Mesodermal cell (in vitro differentiated cells): Measurements from ENCODE around the gene MYOM1.

Source experiments
- H3K27ac ChIP-seq: 2 replicates; pipeline ENCODE4 v1.7.0; 2013; ENCODE audit warnings: mild to moderate bottlenecking, low read depth, low read length, moderate library complexity; ENCODE audit not compliant: severe bottlenecking
- H3K36me3 ChIP-seq: 2 replicates; pipeline ENCODE4 v1.7.1; 2013; ENCODE audit warnings: mild to moderate bottlenecking, low read length, moderate library complexity; ENCODE audit not compliant: control insufficient read depth, insufficient read depth
- H3K4me1 ChIP-seq: one replicate; pipeline ENCODE4 v1.7.1; 2013; ENCODE audit warnings: mild to moderate bottlenecking, low read length; ENCODE audit not compliant: insufficient read depth, control insufficient read depth, poor library complexity, severe bottlenecking
- H3K4me3 ChIP-seq: 2 replicates; pipeline ENCODE4 v1.7.0; 2013; ENCODE audit warnings: low read length, control low read depth, mild to moderate bottlenecking; ENCODE audit not compliant: insufficient read depth, poor library complexity, severe bottlenecking; ENCODE audit errors: extremely low read depth
- H3K9me3 ChIP-seq: 2 replicates; pipeline ENCODE4 v1.7.1; 2013; ENCODE audit warnings: mild to moderate bottlenecking, low read length, moderate library complexity; ENCODE audit not compliant: control insufficient read depth
- WGBS, 2 experiments: methylation state at CpG; one replicate each; pipeline ENCODE4 v1.1.5; 2013; ENCODE audit warnings: missing lambda C conversion rate in 2 of 2; ENCODE audit not compliant: insufficient coverage in 2 of 2; 5-methylcytosine and 5-hydroxymethylcytosine counted together

MYOM1 gene

GRCh38 chr18:3148930-3149535 lies 70.7 kb downstream of the MYOM1 start:
- Histone ChIP-seq H3K36me3 (no peaks in the 10 kb centered on the region), H3K4me1 (no peaks in the 10 kb centered on the region), H3K4me3 (no peak overlapping the region), H3K27ac (no peak overlapping the region), H3K9me3 (no peaks in the 10 kb centered on the region)
- WGBS, 2 experiments, result 67 to 74% methylated on average over 2 to 3 of the region's 4 CpGs

DNA sequence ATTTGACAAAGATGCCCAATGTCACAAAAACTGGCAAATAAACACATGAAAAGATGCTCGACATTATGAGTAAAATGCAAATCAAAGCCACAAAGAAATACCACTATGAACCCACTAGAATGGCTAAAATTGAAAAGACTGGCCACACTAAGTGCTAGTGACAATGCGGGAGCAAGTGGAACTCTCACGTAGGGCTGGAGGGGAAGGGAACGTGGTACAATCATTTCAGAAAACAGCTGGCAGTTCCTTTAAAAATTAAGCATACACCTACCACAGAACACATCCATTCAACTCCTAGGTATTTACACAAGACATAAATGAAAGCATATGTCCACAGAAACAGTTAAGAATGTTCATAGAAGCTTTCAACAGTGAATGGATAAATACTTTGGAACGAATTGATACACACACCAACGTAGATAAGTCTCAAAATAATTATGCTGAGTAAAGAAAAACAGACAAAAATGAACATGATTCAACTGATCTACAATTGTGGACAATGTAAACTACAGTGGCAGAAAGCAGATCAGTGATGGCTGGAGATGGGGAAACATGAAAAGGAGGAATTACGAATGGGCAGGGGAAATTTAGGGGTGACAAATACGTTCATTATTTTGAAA lies 71.7 kb downstream of the MYOM1 start:
- WGBS, 2 experiments, result 93 to 96% methylated on average over 3 to 4 of the region's 8 CpGs

DNA sequence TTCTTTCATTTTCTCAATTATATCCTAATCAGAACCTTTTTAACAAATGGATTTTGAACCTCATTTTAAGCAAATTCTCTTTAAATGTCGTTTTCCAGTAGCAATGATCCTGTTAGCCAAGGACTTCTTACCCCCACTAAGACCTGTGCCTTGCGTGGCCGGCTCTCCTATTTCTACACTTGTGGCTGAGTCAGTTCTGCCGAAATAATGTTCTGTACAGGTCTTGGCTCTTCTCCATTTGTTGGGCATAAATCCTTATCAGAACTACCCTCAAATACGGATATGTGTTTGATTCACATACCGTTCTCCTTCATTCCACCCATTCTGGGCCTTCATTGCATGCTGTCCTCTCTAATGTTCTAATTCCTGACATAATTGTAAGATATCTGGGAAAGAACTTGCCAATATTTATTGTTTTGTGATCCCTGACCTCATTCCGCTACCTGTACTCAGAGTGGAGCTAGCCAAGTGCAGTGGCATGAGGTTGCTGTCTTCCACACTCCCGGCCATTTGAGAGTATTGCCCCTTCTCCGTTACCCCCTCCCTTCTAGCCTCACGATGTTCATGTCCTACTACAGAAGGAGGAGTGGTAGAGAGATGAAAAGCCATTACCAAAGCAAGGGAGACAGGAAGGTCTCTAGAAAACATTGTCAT lies 78.7 kb downstream of the MYOM1 start:
- Histone ChIP-seq H3K9me3 (no peaks in the 10 kb centered on the region), H3K4me1 (no peaks in the 10 kb centered on the region), H3K4me3 (no peak overlapping the region), H3K27ac (no peak overlapping the region), H3K36me3 (no peaks in the 10 kb centered on the region)
- WGBS, 2 experiments, result 88 to 96% methylated on average over 6 of the region's 10 CpGs

More for the DNA sequence above, 71.7 kb downstream of the MYOM1 start:
- Histone ChIP-seq H3K4me3 (no peak overlapping the region), H3K9me3 (no peaks in the 10 kb centered on the region), H3K4me1 (no peaks in the 10 kb centered on the region), H3K27ac (no peak overlapping the region), H3K36me3 (no peaks in the 10 kb centered on the region)

DNA sequence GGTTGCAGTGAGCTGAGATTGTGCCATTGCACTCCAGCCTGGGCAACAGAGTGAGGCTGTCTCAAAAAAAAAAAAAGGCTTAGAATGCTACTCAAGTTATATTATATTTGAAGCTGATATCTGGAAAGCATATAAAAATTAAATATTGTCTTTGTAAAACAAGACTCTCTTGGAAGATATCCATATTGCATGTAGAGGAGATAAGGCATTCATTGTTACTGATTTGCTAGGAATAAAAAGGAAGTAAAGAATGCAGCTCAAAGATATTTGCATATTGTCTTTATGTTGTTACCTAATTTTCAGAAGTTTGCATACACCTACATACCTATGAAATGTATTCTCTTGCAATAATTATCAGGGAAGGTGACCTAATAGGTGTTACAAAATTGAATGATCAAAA lies 79.4 kb downstream of the MYOM1 start:
- no peak overlapping the region for H3K4me3 ChIP-seq
- H3K36me3 ChIP-seq, result no peaks in the 10 kb centered on the region
- H3K4me1 ChIP-seq, result no peaks in the 10 kb centered on the region
- H3K27ac ChIP-seq, result no peak overlapping the region
- no peaks in the 10 kb centered on the region for H3K9me3 ChIP-seq

DNA sequence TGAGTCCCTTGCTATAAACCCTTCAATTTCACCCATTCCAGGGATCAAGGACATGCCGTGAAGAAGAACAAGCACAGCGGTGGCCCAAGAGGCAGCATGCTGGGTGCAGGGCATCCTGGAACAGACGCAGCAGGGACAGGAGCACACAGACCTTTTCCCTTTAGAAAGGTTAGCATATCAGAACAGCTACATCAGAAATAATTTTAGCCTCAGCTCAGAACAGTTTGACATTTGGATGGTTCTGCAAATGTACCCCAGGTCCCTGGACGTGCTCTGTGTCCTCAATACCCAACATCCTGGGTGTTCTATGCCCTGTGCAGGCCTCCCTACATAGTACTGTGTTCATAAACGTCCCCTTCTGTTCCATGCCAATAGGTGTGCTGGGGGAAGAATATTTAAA lies 80.4 kb downstream of the MYOM1 start:
- Histone ChIP-seq H3K4me1 (no peaks in the 10 kb centered on the region), H3K4me3 (no peak overlapping the region), H3K9me3 (no peaks in the 10 kb centered on the region), H3K36me3 (no peaks in the 10 kb centered on the region), H3K27ac (no peak overlapping the region)
- WGBS, 2 experiments, result 82 to 96% methylated on average over 4 of the region's 5 CpGs

DNA sequence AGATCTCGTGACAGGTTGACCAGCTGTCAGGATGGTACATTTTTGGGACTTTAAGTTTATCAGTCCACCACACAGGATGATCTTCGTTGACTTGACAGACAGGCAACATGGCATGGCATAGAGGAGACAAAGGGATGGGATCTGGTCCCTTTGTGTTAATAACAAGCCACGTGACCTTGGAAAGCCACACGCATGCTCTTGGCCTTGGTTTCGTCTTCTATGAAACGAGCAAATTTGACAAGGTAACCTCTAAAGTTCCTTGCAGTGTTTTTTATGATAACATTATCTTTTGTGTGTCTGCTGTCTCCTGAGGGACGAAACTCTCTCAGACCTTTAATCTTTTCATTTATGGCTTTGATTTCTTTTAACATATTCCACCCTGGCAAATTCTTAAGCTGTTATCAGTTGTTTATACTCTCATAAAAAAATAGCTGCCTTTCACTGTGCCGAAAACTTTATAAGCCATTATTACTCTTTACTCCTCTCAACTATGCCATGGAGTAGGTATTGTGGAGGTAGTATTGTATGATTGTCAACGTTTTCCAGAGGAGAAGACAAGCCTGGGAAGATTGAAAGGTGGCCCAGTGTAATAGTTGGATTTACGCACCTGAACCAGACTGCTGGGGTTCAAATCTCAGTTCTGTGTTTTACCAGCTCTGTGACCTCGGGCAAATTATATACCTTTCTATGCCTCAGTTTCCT lies 81.3 kb downstream of the MYOM1 start:
- Histone ChIP-seq H3K9me3 (no peaks in the 10 kb centered on the region), H3K27ac (no peak overlapping the region), H3K36me3 (no peaks in the 10 kb centered on the region), H3K4me1 (no peaks in the 10 kb centered on the region), H3K4me3 (no peak overlapping the region)
- WGBS, 2 experiments, result 89 to 94% methylated on average over 6 to 9 of the region's 11 CpGs

GRCh38 chr18:3135536-3135935 lies 84.2 kb downstream of the MYOM1 start:
- Histone ChIP-seq H3K9me3 (no peaks in the 10 kb centered on the region), H3K4me1 (no peaks in the 10 kb centered on the region), H3K4me3 (no peak overlapping the region), H3K27ac (no peak overlapping the region), H3K36me3 (no peaks in the 10 kb centered on the region)
- 87 to 94% methylated on average over 7 of the region's 10 CpGs for WGBS, 2 experiments

- H3K27ac ChIP-seq, result no peak overlapping the region
- H3K9me3 ChIP-seq, result no peaks in the 10 kb centered on the region
- no peaks in the 10 kb centered on the region for H3K36me3 ChIP-seq
- H3K4me3 ChIP-seq, result no peak overlapping the region
- no peaks in the 10 kb centered on the region for H3K4me1 ChIP-seq
- 92% methylated on average over 3 of the region's 3 CpGs; no CpG with 5 or more reads in 1 of the 2 experiments for WGBS, 2 experiments
Observed at GRCh38 chr18:3132700-3133099, 87.1 kb downstream of the MYOM1 start.

- 86% methylated on average over 1 of the region's 2 CpGs; no CpG with 5 or more reads in 1 of the 2 experiments for WGBS, 2 experiments
Observed at GRCh38 chr18:3130344-3130743, 89.4 kb downstream of the MYOM1 start.

DNA sequence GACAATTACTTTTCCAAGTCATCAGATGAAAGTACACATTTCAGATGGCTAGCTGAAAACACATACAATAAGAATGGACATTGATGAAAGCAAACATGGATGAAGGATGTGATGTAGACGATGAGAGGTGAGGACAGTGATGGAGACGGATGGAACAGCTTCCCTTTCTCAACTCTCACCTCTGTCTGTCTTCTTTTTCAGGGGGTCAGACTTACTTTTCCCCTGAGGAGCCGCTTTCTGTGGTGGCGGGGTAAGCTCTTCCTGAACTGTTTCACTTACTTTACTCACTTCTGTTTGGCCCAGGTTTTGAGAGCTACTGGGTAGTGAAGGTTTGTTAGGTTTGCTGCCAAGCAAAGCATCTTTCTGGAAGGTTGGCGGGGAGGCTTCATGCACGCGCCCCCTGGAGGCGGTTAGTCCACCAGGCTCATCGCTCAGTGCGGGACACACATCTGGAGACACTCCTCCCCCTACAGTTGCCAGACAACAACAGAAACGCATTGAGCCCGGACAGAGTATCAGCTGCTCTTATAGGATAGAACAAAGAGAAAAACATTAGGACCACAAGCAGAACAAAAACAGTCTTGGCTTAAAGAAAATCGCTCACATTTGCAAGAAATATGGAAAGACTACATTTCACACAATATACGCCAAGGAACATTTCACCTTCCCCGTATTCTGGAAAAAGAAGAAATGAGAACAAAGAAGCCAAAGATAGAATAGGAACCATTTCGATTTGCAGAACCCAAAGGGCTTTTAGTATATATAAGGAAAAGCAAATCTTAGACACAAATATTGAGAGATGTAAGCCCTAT lies 90.5 kb downstream of the MYOM1 start:
- WGBS, 2 experiments, result 12 to 90% methylated on average over 2 to 8 of the region's 16 CpGs
- Histone ChIP-seq H3K4me3 (no peak overlapping the region), H3K27ac (no peak overlapping the region), H3K36me3 (no peaks in the 10 kb centered on the region), H3K9me3 (no peaks in the 10 kb centered on the region), H3K4me1 (no peaks in the 10 kb centered on the region)

More at GRCh38 chr18:3130344-3130743, 89.4 kb downstream of the MYOM1 start:
- Histone ChIP-seq H3K36me3 (no peaks in the 10 kb centered on the region), H3K4me1 (no peaks in the 10 kb centered on the region), H3K9me3 (no peaks in the 10 kb centered on the region), H3K4me3 (no peak overlapping the region), H3K27ac (no peak overlapping the region)
